IMR-90 (cell line): ENCODE measurements around the gene STON2. TPM values are rescaled to one million over a fixed set of nuclear protein-coding genes. Genes with fewer than 3 reads are reported as not detected.

Experiments used
- ATAC-seq: fragments of 200-7000 bp; cut with Tn5 transposase; 2 replicates; pipeline ENCODE4 v1.9.1; 2020; ENCODE audit warnings: low read depth, mild to moderate bottlenecking, moderate library complexity
- BruUV-seq: library from RNA; stranded (reverse); fragments of 400-500 nt; replicated peaks from 2 replicates; lab custom pipeline; 2021; lab: Mats Ljungman, UMichigan
- CTCF ChIA-PET: fragments of 300-600 bp; formaldehyde crosslinking; extraction: SDS; loops from one replicate; lab custom pipeline; 2021; ENCODE audit warnings: antibody characterized with exemption; lab: Yijun Ruan, JAX
- POLR2A ChIA-PET: fragments of 300-600 bp; sonication (Branson Sonifier 250); formaldehyde crosslinking; loops from one replicate; lab custom pipeline; 2022; ENCODE audit warnings: antibody characterized with exemption; ENCODE audit not compliant: unreplicated experiment; lab: Charles Lee
- DNase-seq: peaks from one replicate; pipeline ENCODE4 v3.0.0; 2013
- H2AFZ ChIP-seq: replicated peaks from 2 replicates; pipeline ENCODE3; 2013; ENCODE audit warnings: low read length, mild to moderate bottlenecking; ENCODE audit not compliant: poor library complexity
- H2AK5ac ChIP-seq: 2 replicates; pipeline ENCODE4 v1.6.1; 2013; ENCODE audit warnings: low read depth, low read length, inconsistent platforms
- H2AK9ac ChIP-seq: replicated peaks from 2 replicates; pipeline ENCODE3; 2013; ENCODE audit warnings: mild to moderate bottlenecking, low read depth, low read length, moderate library complexity; ENCODE audit not compliant: poor library complexity
- H2BK120ac ChIP-seq: 2 replicates; pipeline ENCODE4 v1.6.1; 2013; ENCODE audit warnings: low read depth, low read length, inconsistent platforms
- H2BK15ac ChIP-seq: 3 replicates; pipeline ENCODE4 v1.6.1; 2013; ENCODE audit warnings: low read depth, low read length, inconsistent platforms
- H2BK20ac ChIP-seq: 2 replicates; pipeline ENCODE4 v1.6.1; 2013; ENCODE audit warnings: low read depth, mild to moderate bottlenecking, inconsistent platforms, low read length, moderate library complexity
- H2BK5ac ChIP-seq: 2 replicates; pipeline ENCODE4 v1.6.1; 2013; ENCODE audit warnings: mild to moderate bottlenecking, low read depth, low read length, inconsistent platforms; ENCODE audit not compliant: poor library complexity, severe bottlenecking
- H3K14ac ChIP-seq: replicated peaks from 2 replicates; pipeline ENCODE4 v1.6.1; 2013; ENCODE audit warnings: low read depth, low read length, inconsistent platforms
- H3K18ac ChIP-seq: 2 replicates; pipeline ENCODE4 v1.6.1; 2013; ENCODE audit warnings: low read depth, low read length, control low read depth
- H3K23ac ChIP-seq: 2 replicates; pipeline ENCODE4 v1.6.1; 2013; ENCODE audit warnings: low read depth, low read length, inconsistent platforms
- H3K27ac ChIP-seq: 2 replicates; pipeline ENCODE4 v1.5.1; 2013; ENCODE audit warnings: mild to moderate bottlenecking, control low read depth, low read length; ENCODE audit not compliant: insufficient read depth
- H3K27me3 ChIP-seq: 2 replicates; pipeline ENCODE4 v1.6.1; 2013; ENCODE audit warnings: low read length; ENCODE audit not compliant: control insufficient read depth, insufficient read depth
- H3K36me3 ChIP-seq: 2 replicates; pipeline ENCODE4 v1.6.1; 2013; ENCODE audit warnings: low read length, mixed read lengths; ENCODE audit not compliant: control insufficient read depth, insufficient read depth
- H3K4ac ChIP-seq: 2 replicates; pipeline ENCODE4 v1.6.1; 2013; ENCODE audit warnings: low read depth, low read length, inconsistent platforms
- H3K4me1 ChIP-seq: 2 replicates; pipeline ENCODE4 v1.6.1; 2013; ENCODE audit warnings: low read length, mixed read lengths; ENCODE audit not compliant: control insufficient read depth, insufficient read depth
- H3K4me2 ChIP-seq: 2 replicates; pipeline ENCODE4 v1.6.1; 2013; ENCODE audit warnings: low read depth, mild to moderate bottlenecking, control low read depth, low read length, moderate library complexity
- H3K4me3 ChIP-seq: 2 replicates; pipeline ENCODE4 v1.5.1; 2013; ENCODE audit warnings: low read depth, mild to moderate bottlenecking, control low read depth, low read length, moderate library complexity; ENCODE audit not compliant: insufficient read depth
- H3K56ac ChIP-seq: 2 replicates; pipeline ENCODE4 v1.6.1; 2013; ENCODE audit warnings: low read length, inconsistent platforms; ENCODE audit not compliant: insufficient read depth; ENCODE audit errors: extremely low read depth
- H3K79me1 ChIP-seq, 2 experiments: 2 replicates each; pipeline ENCODE4 v1.6.1; 2013; ENCODE audit warnings: low read length in 2 of 2, inconsistent platforms in 1 of 2, low read depth in 1 of 2
- H3K9ac ChIP-seq: 2 replicates; pipeline ENCODE4 v1.6.1; 2013; ENCODE audit warnings: low read depth, low read length, control low read depth
- H3K9me1 ChIP-seq: 2 replicates; pipeline ENCODE4 v1.6.1; 2013; ENCODE audit warnings: low read length, inconsistent platforms; ENCODE audit not compliant: insufficient read depth
- H3K9me3 ChIP-seq: 2 replicates; pipeline ENCODE4 v1.6.1; 2013; ENCODE audit warnings: low read length; ENCODE audit not compliant: control insufficient read depth, insufficient read depth
- H4K20me1 ChIP-seq: 2 replicates; pipeline ENCODE4 v1.6.1; 2013; ENCODE audit warnings: low read length, inconsistent platforms; ENCODE audit not compliant: insufficient read depth
- H4K5ac ChIP-seq: 2 replicates; pipeline ENCODE4 v1.6.1; 2013; ENCODE audit warnings: mild to moderate bottlenecking, low read depth, low read length, control low read depth
- H4K8ac ChIP-seq, 2 experiments: 2 replicates each; pipeline ENCODE4 v1.6.1; 2013; ENCODE audit warnings: low read depth in 2 of 2, low read length in 2 of 2, control low read depth in 1 of 2, inconsistent platforms in 1 of 2
- H4K91ac ChIP-seq: 2 replicates; pipeline ENCODE4 v1.6.1; 2013; ENCODE audit warnings: low read depth, low read length, inconsistent platforms; ENCODE audit not compliant: insufficient read depth
- CTCF ChIP-seq: conservative IDR thresholded peaks from 2 replicates; pipeline ENCODE4 v1.5.1; 2012; ENCODE audit warnings: mild to moderate bottlenecking, low read depth, low read length, improper control_type of control experiment
- ELK1 ChIP-seq: fragments of 150-350 bp; IDR thresholded peaks from 2 replicates; pipeline ENCODE4 v1.6.1; 2016; ENCODE audit warnings: low read depth, mild to moderate bottlenecking, low read length, moderate library complexity, borderline replicate concordance
- MAZ ChIP-seq: IDR thresholded peaks from 2 replicates; pipeline ENCODE4 v1.6.1; 2012; ENCODE audit warnings: low read depth, mild to moderate bottlenecking, low read length, improper control_type of control experiment, moderate library complexity, borderline replicate concordance
- POLR2A ChIP-seq: IDR thresholded peaks from 2 replicates; pipeline ENCODE4 v1.6.1; 2012; ENCODE audit warnings: mild to moderate bottlenecking, low read depth, low read length
- RAD21 ChIP-seq: IDR thresholded peaks from 2 replicates; pipeline ENCODE4 v1.6.1; 2012; ENCODE audit warnings: low read length, improper control_type of control experiment
- SMC3 ChIP-seq: fragments of 150-350 bp; IDR thresholded peaks from 2 replicates; pipeline ENCODE4 v1.6.1; 2016; ENCODE audit warnings: low read depth, mild to moderate bottlenecking, antibody characterized with exemption, low read length, moderate library complexity
- WGBS, 2 experiments: methylation state at CpG; one replicate each; pipeline versions ENCODE4 v1.1.5 to v1.1.7; 2013; ENCODE audit warnings: missing lambda C conversion rate in 2 of 2; ENCODE audit not compliant: insufficient read length in 1 of 2; ENCODE audit errors: extremely low coverage in 2 of 2; 5-methylcytosine and 5-hydroxymethylcytosine counted together
- dilution Hi-C: fragments of 300-500 bp; cut with HindIII; formaldehyde crosslinking; loops from one replicate; pipeline ENCODE4 v1.14.3; 2018; ENCODE audit warnings: low sequenced_read_pairs; ENCODE audit not compliant: unreplicated experiment
- in situ Hi-C: fragments of 300-500 bp; cut with MboI; formaldehyde crosslinking; loops from 3 replicates; pipeline ENCODE4 v1.14.3; 2019; ENCODE audit warnings: low sequenced_read_pairs, inconsistent platforms, mixed read lengths
- intact Hi-C: fragments of 100-400 bp; cut with micrococcal nuclease; formaldehyde crosslinking; loops from 2 replicates; pipeline ENCODE4 v1.10.0; 2022
- polyA plus RNA-seq, 3 experiments: library from polyadenylated mRNA; depleted of rRNA; stranded (reverse); fragments of >200 nt; gene quantifications; 2 replicates each; pipeline ENCODE4 v1.2.3, GENCODE V29; 2012; ENCODE audit warnings: low replicate concordance in 1 of 3
- total RNA-seq: library from RNA; depleted of rRNA; stranded (reverse); fragments of >200 nt; gene quantifications from 2 replicates; pipeline ENCODE4 v1.2.3, GENCODE V29; 2012

Gene STON2
- total and polyA plus RNA-seq, 2 of the 4 experiments (the other 2 are of a cell fraction) = not detected

GRCh38 chr14:81310606-81311005 lies 89.5 kb downstream of the STON2 start:
- Histone ChIP-seq H3K9me1 (no peaks in the 10 kb centered on the region), H4K20me1 (no peaks in the 10 kb centered on the region), H4K8ac (no peak overlapping the region), H3K36me3 (no peaks in the 10 kb centered on the region), H4K5ac (no peak overlapping the region), H4K91ac (no peak overlapping the region), H3K4ac (no peak overlapping the region), H2BK120ac (no peak overlapping the region), H3K23ac (no peak overlapping the region), H2BK15ac (no peak overlapping the region), H2BK5ac (no peak overlapping the region), H3K9me3 (no peaks in the 10 kb centered on the region), H3K4me3 (no peak overlapping the region), H3K27ac (no peak overlapping the region), H2BK20ac (no peak overlapping the region), H2AK5ac (no peak overlapping the region), H2AK9ac (no peak overlapping the region), H3K14ac (no peak overlapping the region), H3K9ac (no peak overlapping the region), H3K4me2 (no peak overlapping the region), H3K18ac (no peak overlapping the region), H2AFZ (no peak overlapping the region), H3K4me1 (no peaks in the 10 kb centered on the region), H3K56ac (no peak overlapping the region), H3K27me3 (no peaks in the 10 kb centered on the region), H3K79me1 (no peaks in the 10 kb centered on the region)
- DNase-seq (no peak), ATAC-seq (no peak)
- intact Hi-C loops = loop anchor here (2.0 kb wide), 1 partner anchor 66 kb away; no protein-coding TSS in a partner anchor
- ChIA-PET CTCF (no interaction called here), POLR2A (no interaction called here)
- in situ Hi-C loops = no loop called here
- TF ChIP-seq ELK1 (no peak), RAD21 (no peak), SMC3 (no peak), MAZ (no peak), POLR2A (no peak), CTCF (no peak)
- BruUV-seq = no TSS peak
- no CpG with 5 or more reads among the region's 4 CpGs for WGBS, 2 experiments
- dilution Hi-C loops = no loop called here
